Measurements from ENCODE around the gene CCL27.
A peak's percentile ranks its signal among the peaks of the same experiment; 100 is the strongest.

CCL27 gene

DNA sequence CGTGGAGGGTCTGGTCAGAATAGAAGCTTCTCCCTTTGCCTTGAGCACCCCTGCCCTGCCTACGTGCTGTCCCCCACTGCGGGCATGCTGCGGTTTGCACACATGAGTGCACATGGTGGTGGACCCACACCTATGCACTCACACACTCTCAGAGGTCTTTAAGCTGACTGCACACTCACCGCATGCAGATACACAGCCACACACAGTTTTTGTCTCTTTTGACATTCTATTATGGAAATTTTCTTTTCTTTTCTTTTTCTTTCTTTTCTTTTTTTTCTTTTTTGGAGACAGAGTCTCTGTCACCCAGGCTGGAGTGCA lies 33.0 kb downstream of the CCL27 start:
- H3K4me1 Mint-ChIP-seq = peaks cover 34% of the 10 kb centered on the region
- H3K9me3 Mint-ChIP-seq = no peaks in the 10 kb centered on the region
- H3K36me3 Mint-ChIP-seq (ENCODE audit: low read depth) = no peaks in the 10 kb centered on the region
- H3K27me3 Mint-ChIP-seq (ENCODE audit: low read depth, poor library complexity) = peaks cover 75% of the 10 kb centered on the region
- DNase-seq = no peak
- peak overlapping the region; percentile 55 for H3K27ac Mint-ChIP-seq
- peak overlapping the region; percentile 79 for H3K4me3 Mint-ChIP-seq
- TF ChIP-seq, protein P1, sequence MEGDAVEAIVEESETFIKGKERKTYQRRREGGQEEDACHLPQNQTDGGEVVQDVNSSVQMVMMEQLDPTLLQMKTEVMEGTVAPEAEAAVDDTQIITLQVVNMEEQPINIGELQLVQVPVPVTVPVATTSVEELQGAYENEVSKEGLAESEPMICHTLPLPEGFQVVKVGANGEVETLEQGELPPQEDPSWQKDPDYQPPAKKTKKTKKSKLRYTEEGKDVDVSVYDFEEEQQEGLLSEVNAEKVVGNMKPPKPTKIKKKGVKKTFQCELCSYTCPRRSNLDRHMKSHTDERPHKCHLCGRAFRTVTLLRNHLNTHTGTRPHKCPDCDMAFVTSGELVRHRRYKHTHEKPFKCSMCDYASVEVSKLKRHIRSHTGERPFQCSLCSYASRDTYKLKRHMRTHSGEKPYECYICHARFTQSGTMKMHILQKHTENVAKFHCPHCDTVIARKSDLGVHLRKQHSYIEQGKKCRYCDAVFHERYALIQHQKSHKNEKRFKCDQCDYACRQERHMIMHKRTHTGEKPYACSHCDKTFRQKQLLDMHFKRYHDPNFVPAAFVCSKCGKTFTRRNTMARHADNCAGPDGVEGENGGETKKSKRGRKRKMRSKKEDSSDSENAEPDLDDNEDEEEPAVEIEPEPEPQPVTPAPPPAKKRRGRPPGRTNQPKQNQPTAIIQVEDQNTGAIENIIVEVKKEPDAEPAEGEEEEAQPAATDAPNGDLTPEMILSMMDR (IDR thresholded peaks at IDR 0.05) = no peak

DNA sequence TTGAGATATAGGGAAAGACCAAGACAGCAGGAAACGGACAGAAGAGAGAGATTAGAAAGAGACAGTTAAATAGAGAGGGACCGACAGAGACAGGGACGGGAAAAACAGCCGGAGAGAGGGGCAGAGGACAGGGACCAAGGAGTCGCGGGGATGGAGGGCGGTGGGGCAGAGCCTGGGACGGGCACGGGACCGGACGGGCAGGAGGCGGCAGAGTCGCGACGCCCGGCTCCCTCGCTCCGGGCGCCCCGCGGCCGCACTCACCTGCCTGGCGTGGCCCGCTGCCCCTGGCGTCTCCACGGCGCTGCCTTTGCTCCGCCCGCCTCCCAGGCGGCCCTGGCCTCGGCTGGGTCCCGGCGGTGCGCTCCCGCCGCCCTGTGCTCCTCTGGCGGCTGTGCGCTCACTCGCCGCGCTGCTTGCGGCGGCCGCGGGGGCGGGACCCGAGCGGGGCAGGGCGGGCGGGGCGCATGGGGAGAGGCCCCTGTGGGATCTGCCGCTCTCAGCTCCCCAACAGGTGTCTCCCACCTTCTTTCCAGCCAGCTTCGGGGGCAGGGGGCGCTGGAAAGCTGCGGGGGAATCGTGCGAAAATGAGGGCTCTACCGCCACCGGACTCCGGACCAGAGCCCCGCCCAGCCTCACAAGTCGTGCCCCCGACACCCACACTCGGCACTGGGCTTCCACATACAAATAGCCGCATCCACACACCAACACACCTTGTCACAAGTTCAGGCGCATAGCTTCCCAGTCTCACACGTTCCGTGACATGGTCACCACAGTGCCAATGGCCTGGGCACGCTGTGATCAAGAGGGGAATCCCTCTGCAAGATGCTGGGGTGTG lies 33.6 kb downstream of the CCL27 start, which contains the start of gene ARID3C:
Gene ARID3C, minus strand, starts transcription at position 411 of the 835 bp plus-strand sequence. CDS start 1,052 bp downstream, outside the sequence.
- Mint-ChIP-seq H3K4me1 (peaks cover 34% of the 10 kb centered on the region), H3K27me3 (ENCODE audit: low read depth, poor library complexity) (peaks cover 77% of the 10 kb centered on the region), H3K27ac (peak within 1 kb of the TSS; percentile 55), H3K9me3 (no peaks in the 10 kb centered on the region), H3K4me3 (peak within 1 kb of the TSS; percentile 86), H3K36me3 (ENCODE audit: low read depth) (no peaks in the 10 kb centered on the region)
- peak; percentile 73 for DNase-seq
- TF ChIP-seq, protein P1 (IDR thresholded peaks at IDR 0.05) = no peak

DNA sequence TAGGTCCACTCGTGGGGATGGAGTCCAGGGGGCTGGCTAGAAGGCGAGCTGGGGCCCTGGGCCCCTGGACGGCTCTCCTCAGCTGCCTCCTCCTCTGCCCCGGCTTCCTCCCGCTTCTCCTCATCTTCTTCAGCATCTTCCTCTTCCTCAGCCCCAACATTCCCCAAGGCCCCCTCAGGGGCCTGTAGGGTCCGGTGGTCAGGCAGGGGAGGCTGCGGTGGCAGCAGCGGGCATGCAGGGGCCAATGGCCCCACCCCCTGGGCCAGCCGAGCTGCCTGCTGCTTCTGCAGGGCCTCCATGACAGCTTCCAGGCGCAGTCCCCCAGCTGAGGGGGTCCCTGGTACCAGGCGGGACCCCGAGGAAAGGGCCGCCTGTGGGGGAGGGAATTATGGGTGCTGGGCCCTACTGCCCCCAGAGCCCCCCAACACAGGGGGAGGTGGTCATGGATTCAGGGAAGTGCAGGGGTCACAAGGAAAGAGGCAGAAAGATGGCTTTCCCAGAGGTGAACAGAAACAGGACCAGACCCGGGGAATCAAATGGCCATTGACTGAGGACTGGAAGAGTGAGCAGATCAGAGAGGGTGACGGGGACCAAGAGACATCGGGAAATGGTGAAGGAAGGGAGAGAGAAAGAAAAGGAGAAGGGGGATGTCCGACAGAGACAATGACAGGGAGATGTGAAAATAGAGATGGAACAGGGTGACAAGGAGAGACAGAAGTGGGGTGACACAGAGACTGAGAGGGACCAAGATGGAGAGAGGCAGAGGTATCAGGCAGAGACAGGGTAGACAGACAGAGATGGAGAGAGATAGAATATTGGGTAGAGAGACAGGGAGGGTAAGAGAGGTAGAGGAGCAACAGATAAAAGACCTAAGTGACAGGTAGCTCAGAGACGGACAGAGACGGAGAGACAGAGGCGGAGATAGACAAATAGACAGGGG lies 34.5 kb downstream of the CCL27 start:
- Mint-ChIP-seq H3K9me3 (no peaks in the 10 kb centered on the region), H3K27ac (no peak overlapping the region), H3K27me3 (ENCODE audit: low read depth, poor library complexity) (peaks cover 82% of the 10 kb centered on the region), H3K36me3 (ENCODE audit: low read depth) (no peaks in the 10 kb centered on the region), H3K4me3 (peak overlapping the region; percentile 86), H3K4me1 (peaks cover 31% of the 10 kb centered on the region)
- no peak for DNase-seq
- TF ChIP-seq, protein P1 (IDR thresholded peaks at IDR 0.05) = no peak

DNA sequence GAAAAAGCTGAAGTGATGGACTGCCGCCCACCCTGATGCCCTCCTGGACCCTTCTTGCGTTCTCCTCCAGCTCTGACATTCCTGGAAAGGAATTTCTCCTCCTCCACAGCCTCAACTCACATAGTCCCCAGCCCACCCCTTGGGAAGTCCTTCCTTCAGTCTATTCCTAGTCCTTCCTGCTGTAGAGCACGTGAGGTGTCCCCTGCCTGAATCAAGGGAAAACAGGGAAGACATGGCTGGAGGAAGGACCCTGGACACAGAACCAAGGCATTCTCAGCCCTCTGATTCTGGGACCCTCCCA lies 37.3 kb downstream of the CCL27 start:
- no peak overlapping the region for H3K27ac Mint-ChIP-seq
- no peaks in the 10 kb centered on the region for H3K36me3 Mint-ChIP-seq (ENCODE audit: low read depth)
- no peak for DNase-seq
- no peaks in the 10 kb centered on the region for H3K9me3 Mint-ChIP-seq
- TF ChIP-seq, protein P1 (IDR thresholded peaks at IDR 0.05) = no peak
- peaks cover 28% of the 10 kb centered on the region for H3K4me1 Mint-ChIP-seq
- peaks cover 79% of the 10 kb centered on the region for H3K27me3 Mint-ChIP-seq (ENCODE audit: low read depth, poor library complexity)
- H3K4me3 Mint-ChIP-seq = peak overlapping the region; percentile 62

DNA sequence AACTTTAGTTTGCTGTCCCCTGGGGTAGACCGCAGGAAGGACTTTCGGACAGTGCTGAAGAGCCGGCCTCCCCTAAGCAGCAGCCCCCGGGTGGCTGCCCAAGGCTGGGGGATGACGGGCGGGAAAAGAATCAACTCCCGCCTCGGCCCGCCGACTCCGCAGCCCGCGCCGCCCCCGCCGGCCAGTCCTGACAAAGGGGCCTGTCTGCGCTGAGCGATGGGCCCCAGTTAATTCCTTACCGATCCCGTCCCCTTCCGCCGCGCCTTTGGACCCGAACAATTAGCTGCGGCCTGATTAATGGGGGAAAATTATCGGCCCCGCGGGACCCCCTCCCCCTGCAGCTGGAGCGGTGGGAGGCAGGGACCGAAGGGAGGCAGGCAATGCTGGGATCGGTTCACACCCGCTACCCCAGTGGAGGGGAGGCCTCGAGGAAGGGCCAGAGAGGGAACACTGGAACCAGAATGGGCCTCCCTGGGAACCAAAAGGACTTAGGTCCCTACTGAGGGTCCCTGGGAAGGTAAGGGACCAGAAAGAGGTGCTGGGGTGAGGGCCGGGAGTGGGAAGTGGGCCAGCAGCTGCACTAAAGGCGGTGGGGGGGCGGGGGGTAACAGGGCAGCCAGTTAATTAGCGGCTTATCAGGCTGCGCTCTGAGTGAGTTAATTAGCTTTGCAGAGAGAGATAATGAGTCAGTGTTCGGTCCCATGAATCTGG lies 37.8 kb downstream of the CCL27 start:
- peak overlapping the region; percentile 62 for H3K4me3 Mint-ChIP-seq
- H3K4me1 Mint-ChIP-seq = peaks cover 31% of the 10 kb centered on the region
- no peaks in the 10 kb centered on the region for H3K36me3 Mint-ChIP-seq (ENCODE audit: low read depth)
- no peak overlapping the region for H3K27ac Mint-ChIP-seq
- H3K9me3 Mint-ChIP-seq = no peaks in the 10 kb centered on the region
- peak; percentile 53 for DNase-seq
- TF ChIP-seq, protein P1 (IDR thresholded peaks at IDR 0.05) = no peak
- peaks cover 74% of the 10 kb centered on the region for H3K27me3 Mint-ChIP-seq (ENCODE audit: low read depth, poor library complexity)
